ENCODE results near the gene DYRK4.

DNA sequence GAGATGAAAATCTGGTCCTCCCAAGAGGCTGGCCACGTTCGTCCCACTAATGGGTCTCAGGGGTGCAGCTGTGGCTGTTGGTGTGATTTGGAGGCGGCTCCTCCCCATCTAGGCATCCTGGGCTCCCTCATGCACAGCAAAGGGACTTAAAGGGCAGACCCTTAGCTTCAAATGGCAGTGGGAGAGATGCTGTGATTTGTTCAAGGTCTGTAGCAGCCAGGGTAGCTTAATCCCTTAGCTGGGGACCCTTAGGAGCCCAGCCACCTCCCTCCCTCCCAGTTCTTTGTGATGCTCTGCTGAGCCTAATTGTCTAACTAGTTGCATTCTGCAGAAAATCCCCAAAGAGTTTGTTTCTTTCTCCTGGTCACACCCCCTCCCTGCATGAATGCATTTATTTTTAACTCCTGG is 18.3 kb downstream of the DYRK4 start:
- TF ChIP-seq, protein P1, sequence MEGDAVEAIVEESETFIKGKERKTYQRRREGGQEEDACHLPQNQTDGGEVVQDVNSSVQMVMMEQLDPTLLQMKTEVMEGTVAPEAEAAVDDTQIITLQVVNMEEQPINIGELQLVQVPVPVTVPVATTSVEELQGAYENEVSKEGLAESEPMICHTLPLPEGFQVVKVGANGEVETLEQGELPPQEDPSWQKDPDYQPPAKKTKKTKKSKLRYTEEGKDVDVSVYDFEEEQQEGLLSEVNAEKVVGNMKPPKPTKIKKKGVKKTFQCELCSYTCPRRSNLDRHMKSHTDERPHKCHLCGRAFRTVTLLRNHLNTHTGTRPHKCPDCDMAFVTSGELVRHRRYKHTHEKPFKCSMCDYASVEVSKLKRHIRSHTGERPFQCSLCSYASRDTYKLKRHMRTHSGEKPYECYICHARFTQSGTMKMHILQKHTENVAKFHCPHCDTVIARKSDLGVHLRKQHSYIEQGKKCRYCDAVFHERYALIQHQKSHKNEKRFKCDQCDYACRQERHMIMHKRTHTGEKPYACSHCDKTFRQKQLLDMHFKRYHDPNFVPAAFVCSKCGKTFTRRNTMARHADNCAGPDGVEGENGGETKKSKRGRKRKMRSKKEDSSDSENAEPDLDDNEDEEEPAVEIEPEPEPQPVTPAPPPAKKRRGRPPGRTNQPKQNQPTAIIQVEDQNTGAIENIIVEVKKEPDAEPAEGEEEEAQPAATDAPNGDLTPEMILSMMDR (IDR thresholded peaks at IDR 0.05; ENCODE audit: borderline replicate concordance, extremely low read depth, low read length, poor library complexity, severe bottlenecking) = no peak
- no peak for TF ChIP-seq EZH2 (IDR thresholded peaks at IDR 0.05; ENCODE audit: borderline replicate concordance, low read depth, low read length, severe bottlenecking)

All from DND-41 (cell line).